Measurements from ENCODE around the gene ISG20.

The ISG20 gene

DNA sequence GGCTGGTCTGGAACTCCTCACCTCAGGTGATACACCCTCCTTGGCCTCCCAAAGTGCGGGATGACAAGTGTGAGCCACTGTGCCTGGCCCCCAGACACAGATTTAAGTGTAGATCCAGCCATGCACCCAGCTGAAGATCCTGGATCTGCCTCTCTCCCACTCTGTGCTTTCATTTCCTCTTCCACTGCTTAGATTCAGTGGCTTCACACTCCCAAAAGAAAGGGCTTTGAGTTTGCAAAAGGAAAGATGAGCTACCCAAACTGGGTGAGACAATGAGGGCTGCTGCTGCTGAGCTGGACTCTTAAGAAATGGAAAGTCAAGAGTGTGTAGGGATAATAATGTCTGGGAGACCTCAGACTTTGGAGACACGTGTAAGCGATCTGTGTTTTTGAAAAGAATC is 45.5 kb downstream of the ISG20 start:
- DNase-seq (ENCODE audit: low read depth in 2 of 2) = no peak

- no peak for DNase-seq (ENCODE audit: low read depth in 2 of 2)
Observed at GRCh38 chr15:88686166-88686565, 47.4 kb downstream of the ISG20 start.

- no peak for DNase-seq (ENCODE audit: low read depth in 2 of 2)
Observed at GRCh38 chr15:88688394-88688933, 49.6 kb downstream of the ISG20 start.

DNA sequence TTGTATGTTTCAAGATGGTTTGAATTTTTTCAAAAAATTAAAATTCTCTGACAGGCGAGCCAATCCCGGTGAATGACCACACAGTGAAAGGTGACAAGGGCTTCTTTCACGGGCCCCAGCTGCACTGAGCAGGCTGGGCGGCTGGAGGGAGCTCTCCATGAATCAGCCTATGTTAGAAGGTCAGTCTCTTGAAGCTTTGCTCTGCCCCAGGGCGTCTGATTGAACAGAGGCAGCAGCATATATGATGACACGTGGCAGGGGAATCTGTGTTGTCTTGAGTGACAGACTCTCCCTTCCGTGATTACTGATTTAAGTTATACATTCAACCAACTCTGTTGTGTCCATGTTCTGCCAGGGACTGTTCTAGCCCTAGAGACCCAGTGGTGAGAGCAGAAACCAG is 51.5 kb downstream of the ISG20 start:
- no peak for DNase-seq (ENCODE audit: low read depth in 2 of 2)

DNA sequence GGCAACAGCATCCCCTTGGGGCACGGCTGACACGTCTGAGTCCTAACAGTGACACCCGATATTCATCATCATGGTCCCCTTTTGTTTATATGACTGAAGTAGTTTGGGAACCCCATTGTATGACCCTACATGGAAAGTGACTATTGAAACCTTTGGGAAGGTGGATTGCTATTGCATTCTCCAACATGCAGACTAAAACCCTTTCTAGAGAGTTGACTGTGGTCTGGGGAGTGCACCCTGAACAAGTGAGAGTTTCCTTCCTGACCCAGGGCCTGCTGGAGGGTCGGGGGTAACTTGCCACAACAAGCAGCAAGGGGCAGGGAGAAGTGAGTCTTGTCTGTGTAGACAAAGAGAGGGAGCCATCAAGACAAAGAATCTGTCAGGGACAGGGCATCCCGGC is 54.4 kb downstream of the ISG20 start:
- no peak for DNase-seq (ENCODE audit: low read depth in 2 of 2)

- no peak for DNase-seq (ENCODE audit: low read depth in 2 of 2)
Observed at GRCh38 chr15:88695101-88695500, 56.3 kb downstream of the ISG20 start.

- no peak for DNase-seq (ENCODE audit: low read depth in 2 of 2)
Observed at GRCh38 chr15:88695691-88696251, 57.0 kb downstream of the ISG20 start.

DNA sequence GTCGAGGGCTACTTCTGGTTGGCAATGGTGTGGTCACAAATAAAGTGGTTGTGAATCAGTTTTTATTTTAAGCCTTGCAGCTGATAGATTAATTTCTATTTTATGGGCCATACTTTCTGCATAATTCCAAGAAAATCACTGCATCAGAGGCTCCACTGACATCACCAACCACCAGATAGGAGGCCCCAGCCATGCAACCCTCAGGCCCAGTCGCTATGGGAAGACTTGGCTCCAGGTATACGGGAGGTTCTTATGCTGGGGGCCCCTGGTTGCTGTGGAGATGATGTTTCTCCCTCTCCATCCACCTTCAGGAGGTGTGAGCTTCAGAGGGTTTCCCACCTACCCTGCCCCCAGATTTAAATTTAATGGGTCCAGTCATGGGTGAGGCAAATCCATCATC is 57.4 kb downstream of the ISG20 start:
- DNase-seq (ENCODE audit: low read depth in 2 of 2) = no peak

DNA sequence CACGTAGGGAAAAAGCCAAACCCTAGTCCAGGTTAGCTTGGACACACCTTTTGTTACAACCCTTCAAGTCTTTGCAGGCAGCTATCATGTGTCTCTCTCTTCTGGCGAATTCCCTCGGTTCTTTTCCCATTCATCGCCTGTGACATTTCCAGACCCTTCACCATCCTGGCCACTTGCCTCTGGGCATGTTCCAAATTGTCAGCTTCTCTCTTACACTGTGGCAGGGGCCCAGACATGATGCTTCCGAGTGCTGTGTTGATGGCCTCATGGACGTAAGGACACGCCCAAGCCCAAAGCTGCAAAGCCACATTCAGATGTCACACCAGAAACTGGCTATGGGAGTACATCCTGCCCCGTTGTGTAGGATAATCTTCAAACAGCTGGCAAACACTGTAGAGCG is 58.5 kb downstream of the ISG20 start:
- DNase-seq (ENCODE audit: low read depth in 2 of 2) = no peak

DNA sequence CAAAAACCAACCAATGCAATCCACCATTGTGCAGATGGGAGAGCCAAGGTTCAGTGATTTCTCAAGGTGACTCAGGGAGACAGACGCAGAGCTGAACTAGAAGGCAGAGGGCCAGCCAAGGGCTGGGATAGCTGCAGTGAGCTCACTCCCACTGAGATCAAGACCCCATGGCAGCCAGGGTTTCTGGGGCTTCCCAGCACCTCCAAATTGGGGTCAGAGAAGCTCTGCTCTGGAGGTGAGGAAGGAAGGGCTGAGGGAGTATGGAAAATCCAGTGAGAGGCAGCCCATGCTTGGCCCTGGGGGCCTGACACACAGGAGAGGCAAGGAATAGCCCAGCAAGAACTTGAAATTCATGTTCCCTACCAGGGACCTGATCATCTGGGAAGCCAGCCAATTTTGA is 61.0 kb downstream of the ISG20 start:
- no peak for DNase-seq (ENCODE audit: low read depth in 2 of 2)

DNA sequence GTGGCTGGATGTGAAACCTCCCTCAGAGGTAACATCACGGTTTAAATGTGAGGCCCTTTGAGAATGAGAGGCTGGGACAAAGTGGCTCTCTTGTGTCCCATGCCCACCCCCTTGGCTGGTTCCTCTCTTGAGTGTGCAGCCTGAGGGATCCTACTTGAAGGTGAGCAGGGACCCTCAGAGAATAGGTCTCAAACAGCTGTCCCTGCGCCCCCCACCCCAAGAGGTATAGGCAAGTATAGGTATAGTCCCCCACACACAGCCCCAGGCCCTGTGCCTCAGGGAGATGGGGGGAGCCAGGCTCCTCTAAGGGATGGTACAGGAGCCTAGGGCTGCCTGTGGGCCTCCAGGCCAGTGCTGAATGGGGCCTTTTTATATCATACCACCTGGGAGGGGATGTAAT is 61.9 kb downstream of the ISG20 start:
- no peak for DNase-seq (ENCODE audit: low read depth in 2 of 2)

GRCh38 chr15:88701561-88702095 is 62.8 kb downstream of the ISG20 start:
- no peak for DNase-seq (ENCODE audit: low read depth in 2 of 2)

- DNase-seq (ENCODE audit: low read depth in 2 of 2) = no peak
Observed at GRCh38 chr15:88702983-88703382, 64.2 kb downstream of the ISG20 start.

GRCh38 chr15:88703533-88703932 is 64.7 kb downstream of the ISG20 start:
- no peak for DNase-seq (ENCODE audit: low read depth in 2 of 2)

GRCh38 chr15:88704791-88705768 is 66.3 kb downstream of the ISG20 start:
- DNase-seq (ENCODE audit: low read depth in 2 of 2) = no peak

GRCh38 chr15:88705769-88706165 is 67.0 kb downstream of the ISG20 start:
- no peak for DNase-seq (ENCODE audit: low read depth in 2 of 2)
